Measurements from ENCODE around the gene NEK1. TPM values are rescaled to one million over a fixed set of nuclear protein-coding genes. Genes with fewer than 3 reads are reported as not detected.

The NEK1 gene
- total RNA-seq, 2 donors from 2014 or later, result 7.2 to 9.3 TPM

DNA sequence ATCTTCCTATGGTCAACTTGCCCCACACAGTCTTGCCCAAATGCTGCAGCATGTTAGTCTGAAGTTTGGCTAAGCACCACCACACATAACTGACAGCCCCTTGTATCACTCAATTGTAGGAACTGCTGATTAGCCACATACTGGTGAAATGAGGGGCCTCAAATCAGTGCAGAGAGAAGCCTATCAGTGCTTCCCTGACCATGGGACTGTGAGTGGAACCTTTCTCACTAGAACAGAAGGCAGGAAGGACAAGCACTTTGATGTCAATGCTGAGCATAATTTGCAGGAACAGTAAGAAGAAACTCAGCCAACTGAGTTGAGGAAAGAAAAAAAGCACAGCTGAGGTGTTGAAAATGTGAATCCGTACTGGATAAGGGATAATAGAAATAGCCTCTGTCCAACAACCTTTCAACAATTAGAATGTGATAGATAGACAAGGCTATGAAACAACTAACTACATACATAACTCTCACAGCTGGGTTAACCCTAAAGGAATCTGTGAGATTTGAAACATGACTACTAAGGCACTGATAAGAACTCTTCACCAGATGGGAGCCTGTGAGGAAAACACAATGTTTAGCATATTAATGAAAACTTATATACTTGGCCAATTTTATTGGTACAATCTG lies 205.1 kb downstream of the NEK1 start:
- H3K4me1 ChIP-seq, result no peaks in the 10 kb centered on the region
- no peaks in the 10 kb centered on the region for H3K27me3 ChIP-seq
- TF ChIP-seq, protein P1, sequence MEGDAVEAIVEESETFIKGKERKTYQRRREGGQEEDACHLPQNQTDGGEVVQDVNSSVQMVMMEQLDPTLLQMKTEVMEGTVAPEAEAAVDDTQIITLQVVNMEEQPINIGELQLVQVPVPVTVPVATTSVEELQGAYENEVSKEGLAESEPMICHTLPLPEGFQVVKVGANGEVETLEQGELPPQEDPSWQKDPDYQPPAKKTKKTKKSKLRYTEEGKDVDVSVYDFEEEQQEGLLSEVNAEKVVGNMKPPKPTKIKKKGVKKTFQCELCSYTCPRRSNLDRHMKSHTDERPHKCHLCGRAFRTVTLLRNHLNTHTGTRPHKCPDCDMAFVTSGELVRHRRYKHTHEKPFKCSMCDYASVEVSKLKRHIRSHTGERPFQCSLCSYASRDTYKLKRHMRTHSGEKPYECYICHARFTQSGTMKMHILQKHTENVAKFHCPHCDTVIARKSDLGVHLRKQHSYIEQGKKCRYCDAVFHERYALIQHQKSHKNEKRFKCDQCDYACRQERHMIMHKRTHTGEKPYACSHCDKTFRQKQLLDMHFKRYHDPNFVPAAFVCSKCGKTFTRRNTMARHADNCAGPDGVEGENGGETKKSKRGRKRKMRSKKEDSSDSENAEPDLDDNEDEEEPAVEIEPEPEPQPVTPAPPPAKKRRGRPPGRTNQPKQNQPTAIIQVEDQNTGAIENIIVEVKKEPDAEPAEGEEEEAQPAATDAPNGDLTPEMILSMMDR (IDR thresholded peaks at IDR 0.05), result no peak
- no peaks in the 10 kb centered on the region for H3K36me3 ChIP-seq
- DNase-seq (ENCODE audit: low spot score), result no peak
- H3K4me3 ChIP-seq, result no peak overlapping the region
- no peaks in the 10 kb centered on the region for H3K9me3 ChIP-seq
- no peak overlapping the region for H3K27ac ChIP-seq

DNA sequence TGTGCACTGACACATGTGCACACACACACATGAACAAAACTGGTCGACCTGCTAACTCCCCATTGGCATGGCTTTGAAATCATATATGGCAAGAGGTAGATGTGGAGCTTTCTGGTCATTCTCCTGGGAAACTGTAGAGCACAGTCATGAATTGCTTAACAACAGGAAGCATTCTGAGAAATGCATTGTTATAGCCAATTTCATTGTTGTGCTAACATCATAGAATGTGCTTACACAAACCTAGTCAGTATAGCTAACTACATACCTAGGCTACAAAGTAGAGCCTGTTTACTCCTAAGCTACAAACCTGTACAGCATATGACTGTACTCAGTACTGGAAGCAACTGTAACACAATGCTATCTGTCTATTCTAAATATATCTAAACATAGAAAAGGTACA lies 207.4 kb downstream of the NEK1 start:
- Histone ChIP-seq H3K27ac (no peak overlapping the region), H3K27me3 (no peaks in the 10 kb centered on the region), H3K4me3 (no peak overlapping the region), H3K4me1 (no peaks in the 10 kb centered on the region), H3K36me3 (no peaks in the 10 kb centered on the region), H3K9me3 (no peaks in the 10 kb centered on the region)
- DNase-seq (ENCODE audit: low spot score), result no peak
- TF ChIP-seq, protein P1 (IDR thresholded peaks at IDR 0.05), result no peak

DNA sequence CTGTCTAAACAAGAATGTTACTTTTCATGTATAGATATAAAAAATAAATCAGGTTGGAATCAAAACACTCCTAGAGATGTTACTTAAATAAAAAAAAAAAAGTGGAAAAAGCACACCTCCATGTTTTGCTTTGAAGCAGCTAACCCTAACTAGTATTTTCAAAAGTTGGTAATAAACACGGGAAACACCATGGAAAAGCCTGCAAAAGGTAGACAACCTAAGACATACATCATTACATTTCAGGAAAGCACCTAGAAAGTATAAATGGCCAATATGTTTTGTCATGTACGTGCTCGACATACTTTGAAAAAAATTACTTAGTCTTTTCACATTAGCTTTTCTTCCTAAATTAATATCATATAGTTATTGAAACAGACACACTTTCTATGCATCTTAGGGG lies 211.6 kb downstream of the NEK1 start:
- TF ChIP-seq, protein P1 (IDR thresholded peaks at IDR 0.05), result no peak
- H3K36me3 ChIP-seq, result no peaks in the 10 kb centered on the region
- H3K9me3 ChIP-seq, result no peaks in the 10 kb centered on the region
- DNase-seq (ENCODE audit: low spot score), result no peak
- no peaks in the 10 kb centered on the region for H3K4me1 ChIP-seq
- no peaks in the 10 kb centered on the region for H3K27me3 ChIP-seq
- no peak overlapping the region for H3K27ac ChIP-seq
- H3K4me3 ChIP-seq, result no peak overlapping the region

DNA sequence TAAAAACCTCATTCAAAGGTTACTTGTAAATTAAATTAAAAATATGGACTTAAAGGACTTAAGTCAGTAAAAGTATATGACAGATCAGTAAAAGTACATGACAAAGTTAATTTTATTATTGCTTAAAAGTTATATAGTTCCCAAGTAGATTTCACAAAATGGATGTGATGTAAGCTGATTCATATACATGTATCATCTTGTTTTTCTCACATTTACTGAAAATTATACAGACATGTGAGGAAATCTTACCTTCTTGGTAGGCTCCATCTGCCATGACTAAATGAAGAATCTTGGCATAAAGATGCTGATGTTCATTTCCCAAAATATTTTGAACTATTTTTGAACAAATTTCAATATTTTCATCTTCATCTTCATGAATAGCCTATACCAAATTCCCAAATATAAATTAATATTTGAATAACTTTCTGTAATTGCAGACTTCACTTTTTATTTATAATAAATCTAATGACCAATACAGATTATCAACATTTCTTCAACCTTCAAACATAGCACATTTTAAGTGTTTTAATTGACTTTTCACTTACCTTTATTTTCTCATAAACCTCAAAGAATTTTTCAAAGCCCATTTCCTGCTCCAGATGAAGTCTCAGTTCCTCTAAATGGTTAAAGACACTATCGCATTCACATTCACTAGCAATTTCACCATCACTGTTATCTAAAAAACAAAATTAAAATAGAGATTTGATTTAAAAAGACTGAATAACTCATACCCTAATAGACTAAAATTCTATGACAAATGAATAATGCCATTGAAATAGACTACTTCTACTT lies 212.2 kb downstream of the NEK1 start:
- Histone ChIP-seq H3K9me3 (no peaks in the 10 kb centered on the region), H3K4me3 (no peak overlapping the region), H3K27ac (no peak overlapping the region), H3K36me3 (no peaks in the 10 kb centered on the region), H3K4me1 (no peaks in the 10 kb centered on the region), H3K27me3 (no peaks in the 10 kb centered on the region)
- DNase-seq (ENCODE audit: low spot score), result no peak
- TF ChIP-seq, protein P1 (IDR thresholded peaks at IDR 0.05), result no peak

DNA sequence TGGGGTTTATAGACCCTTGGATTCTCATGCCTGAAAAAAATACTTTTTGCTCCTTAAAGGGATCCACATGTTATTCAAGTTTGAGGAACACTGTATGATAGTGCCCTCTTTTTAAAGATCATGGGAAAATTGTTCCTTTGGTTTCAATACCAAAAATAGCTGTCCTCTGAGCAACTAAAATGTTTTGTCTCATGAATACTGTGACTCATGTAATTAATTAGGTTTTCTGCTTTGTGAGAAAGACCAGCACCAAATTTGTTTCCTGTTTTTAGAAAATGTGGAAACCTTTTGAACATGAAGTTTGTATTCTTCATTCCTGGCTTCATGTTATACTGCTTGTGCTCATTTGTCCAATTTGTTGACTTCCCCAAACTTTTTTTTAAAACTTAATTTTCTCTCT lies 214.1 kb downstream of the NEK1 start:
- H3K27me3 ChIP-seq, result no peaks in the 10 kb centered on the region
- H3K27ac ChIP-seq, result no peak overlapping the region
- DNase-seq (ENCODE audit: low spot score), result no peak
- TF ChIP-seq, protein P1 (IDR thresholded peaks at IDR 0.05), result no peak
- no peaks in the 10 kb centered on the region for H3K4me1 ChIP-seq
- H3K4me3 ChIP-seq, result no peak overlapping the region
- H3K36me3 ChIP-seq, result no peaks in the 10 kb centered on the region
- no peaks in the 10 kb centered on the region for H3K9me3 ChIP-seq
